Measurements from ENCODE around the gene TAS2R43.

GRCh38 chr12:11130999-11131398 lies 38.9 kb upstream of the TAS2R43 start:
- no peak for TF ChIP-seq ZNF76 (tag by site-specific recombination; IDR thresholded peaks at IDR 0.05; ENCODE audit: borderline replicate concordance, low read depth)
- no peak for TF ChIP-seq GLIS1 (tag by site-specific recombination; IDR thresholded peaks at IDR 0.05)
- TF ChIP-seq KLF1 (tag by site-specific recombination; IDR thresholded peaks at IDR 0.05), result no peak
- no peak for TF ChIP-seq ZEB2 (tag by site-specific recombination; IDR thresholded peaks at IDR 0.05)
- TF ChIP-seq, protein P1, sequence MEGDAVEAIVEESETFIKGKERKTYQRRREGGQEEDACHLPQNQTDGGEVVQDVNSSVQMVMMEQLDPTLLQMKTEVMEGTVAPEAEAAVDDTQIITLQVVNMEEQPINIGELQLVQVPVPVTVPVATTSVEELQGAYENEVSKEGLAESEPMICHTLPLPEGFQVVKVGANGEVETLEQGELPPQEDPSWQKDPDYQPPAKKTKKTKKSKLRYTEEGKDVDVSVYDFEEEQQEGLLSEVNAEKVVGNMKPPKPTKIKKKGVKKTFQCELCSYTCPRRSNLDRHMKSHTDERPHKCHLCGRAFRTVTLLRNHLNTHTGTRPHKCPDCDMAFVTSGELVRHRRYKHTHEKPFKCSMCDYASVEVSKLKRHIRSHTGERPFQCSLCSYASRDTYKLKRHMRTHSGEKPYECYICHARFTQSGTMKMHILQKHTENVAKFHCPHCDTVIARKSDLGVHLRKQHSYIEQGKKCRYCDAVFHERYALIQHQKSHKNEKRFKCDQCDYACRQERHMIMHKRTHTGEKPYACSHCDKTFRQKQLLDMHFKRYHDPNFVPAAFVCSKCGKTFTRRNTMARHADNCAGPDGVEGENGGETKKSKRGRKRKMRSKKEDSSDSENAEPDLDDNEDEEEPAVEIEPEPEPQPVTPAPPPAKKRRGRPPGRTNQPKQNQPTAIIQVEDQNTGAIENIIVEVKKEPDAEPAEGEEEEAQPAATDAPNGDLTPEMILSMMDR (tag by site-specific recombination; IDR thresholded peaks at IDR 0.05), result no peak
- TF ChIP-seq ZNF140 (tag by site-specific recombination; IDR thresholded peaks at IDR 0.05), result no peak
- TF ChIP-seq ZNF335 (tag by site-specific recombination; conservative IDR thresholded peaks at IDR 0.05), result no peak
- no peak for TF ChIP-seq ZNF23 (tag by site-specific recombination; IDR thresholded peaks at IDR 0.05; ENCODE audit: borderline replicate concordance)
- TF ChIP-seq ZNF488 (tag by site-specific recombination; IDR thresholded peaks at IDR 0.05), result no peak
- TF ChIP-seq ZNF777 (tag by site-specific recombination; IDR thresholded peaks at IDR 0.05; ENCODE audit: borderline replicate concordance), result no peak
- no peak for TF ChIP-seq ZNF677 (tag by site-specific recombination; IDR thresholded peaks at IDR 0.05)

Measured in HEK293 (cell line).